H9 (cell line): ENCODE results near the gene ICOSLG. TPM values are rescaled to one million over a fixed set of nuclear protein-coding genes. Genes with fewer than 3 reads are reported as not detected.
"Not testable (repeated sequence)": the region's sequence is repeated elsewhere in the genome, so short reads cannot be mapped to it uniquely, and the experiment has no call there.

Experiments
- DNase-seq: peaks from one replicate; pipeline ENCODE4 v3.0.0-alpha.2; 2017
- H2AFZ ChIP-seq: one replicate; pipeline ENCODE4 v1.6.1; 2013; ENCODE audit warnings: mild to moderate bottlenecking, low read length, control low read depth, moderate library complexity
- H2AK5ac ChIP-seq: 2 replicates; pipeline ENCODE4 v1.6.1; 2013; ENCODE audit warnings: low read length, control low read depth, mixed read lengths; ENCODE audit not compliant: insufficient read length
- H2BK120ac ChIP-seq: one replicate; pipeline ENCODE4 v1.6.1; 2013; ENCODE audit warnings: low read depth, mild to moderate bottlenecking, low read length, control low read depth, inconsistent platforms; ENCODE audit not compliant: poor library complexity, severe bottlenecking
- H2BK12ac ChIP-seq: 2 replicates; pipeline ENCODE4 v1.6.1; 2013; ENCODE audit warnings: low read length, control low read depth, mixed read lengths, low read depth; ENCODE audit not compliant: insufficient read length
- H2BK15ac ChIP-seq: 2 replicates; pipeline ENCODE4 v1.6.1; 2013; ENCODE audit warnings: low read depth, low read length, control low read depth
- H2BK20ac ChIP-seq: one replicate; pipeline ENCODE4 v1.6.1; 2013; ENCODE audit warnings: low read depth, mild to moderate bottlenecking, low read length, control low read depth, inconsistent platforms; ENCODE audit not compliant: poor library complexity, severe bottlenecking
- H2BK5ac ChIP-seq: 2 replicates; pipeline ENCODE4 v1.6.1; 2013; ENCODE audit warnings: low read length, control low read depth, mixed read lengths; ENCODE audit not compliant: insufficient read length
- H3K14ac ChIP-seq: 2 replicates; pipeline ENCODE4 v1.6.1; 2013; ENCODE audit warnings: low read length, control low read depth; ENCODE audit not compliant: insufficient read depth
- H3K18ac ChIP-seq: 2 replicates; pipeline ENCODE4 v1.6.1; 2013; ENCODE audit warnings: low read depth, mild to moderate bottlenecking, mixed read lengths, low read length, control low read depth; ENCODE audit not compliant: insufficient read length
- H3K23ac ChIP-seq: 2 replicates; pipeline ENCODE4 v1.6.1; 2013; ENCODE audit warnings: low read length, control low read depth, mixed read lengths, low read depth; ENCODE audit not compliant: insufficient read length
- H3K23me2 ChIP-seq: 2 replicates; pipeline ENCODE4 v1.6.1; 2013; ENCODE audit warnings: low read depth, mild to moderate bottlenecking, mixed read lengths, low read length, control low read depth; ENCODE audit not compliant: insufficient read length, poor library complexity, severe bottlenecking
- H3K27ac ChIP-seq: 2 replicates; pipeline ENCODE4 v1.5.1; 2013; ENCODE audit warnings: low read length, control low read depth, mixed read lengths, low read depth; ENCODE audit not compliant: insufficient read length
- H3K27me3 ChIP-seq: 2 replicates; pipeline ENCODE4 v1.6.1; 2013; ENCODE audit warnings: low read length, control low read depth, inconsistent platforms; ENCODE audit not compliant: insufficient read depth
- H3K4ac ChIP-seq: 2 replicates; pipeline ENCODE4 v1.6.1; 2013; ENCODE audit warnings: low read depth, mild to moderate bottlenecking, control low read depth, inconsistent platforms, low read length, moderate library complexity
- H3K4me1 ChIP-seq: 2 replicates; pipeline ENCODE4 v1.6.1; 2013; ENCODE audit warnings: low read length, control low read depth, inconsistent platforms; ENCODE audit not compliant: insufficient read depth
- H3K4me2 ChIP-seq: 2 replicates; pipeline ENCODE4 v1.6.1; 2013; ENCODE audit warnings: low read length, control low read depth, mixed read lengths; ENCODE audit not compliant: insufficient read length, insufficient read depth
- H3K56ac ChIP-seq: 2 replicates; pipeline ENCODE4 v1.6.1; 2013; ENCODE audit warnings: low read depth, mild to moderate bottlenecking, mixed read lengths, low read length, control low read depth; ENCODE audit not compliant: insufficient read length
- H3K79me1 ChIP-seq: 2 replicates; pipeline ENCODE4 v1.6.1; 2013; ENCODE audit warnings: low read depth, mild to moderate bottlenecking, moderate library complexity, low read length, control low read depth, inconsistent platforms; ENCODE audit not compliant: insufficient read depth, poor library complexity, severe bottlenecking
- H3K79me2 ChIP-seq: 2 replicates; pipeline ENCODE4 v1.6.1; 2013; ENCODE audit warnings: low read length, control low read depth, inconsistent platforms; ENCODE audit not compliant: insufficient read depth
- H3K9ac ChIP-seq: 2 replicates; pipeline ENCODE4 v1.6.1; 2013; ENCODE audit warnings: low read length, control low read depth, mixed read lengths; ENCODE audit not compliant: insufficient read length; ENCODE audit errors: extremely low read depth
- H3K9me3 ChIP-seq: one replicate; pipeline ENCODE4 v1.6.1; 2013; ENCODE audit warnings: low read depth, low read length, inconsistent platforms; ENCODE audit not compliant: control insufficient read depth
- H3T11ph ChIP-seq: one replicate; pipeline ENCODE4 v1.6.1; 2013; ENCODE audit warnings: mild to moderate bottlenecking, low read length, control low read depth, inconsistent platforms
- H4K20me1 ChIP-seq: one replicate; pipeline ENCODE4 v1.6.1; 2013; ENCODE audit not compliant: control insufficient read depth, insufficient read length, insufficient read depth
- H4K5ac ChIP-seq: 2 replicates; pipeline ENCODE4 v1.6.1; 2013; ENCODE audit warnings: low read depth, mild to moderate bottlenecking, mixed read lengths, low read length, control low read depth; ENCODE audit not compliant: insufficient read length
- H4K8ac ChIP-seq: replicated peaks from 2 replicates; pipeline ENCODE4 v1.6.1; 2013; ENCODE audit warnings: low read length, control low read depth, mixed read lengths, low read depth; ENCODE audit not compliant: insufficient read length
- H4K91ac ChIP-seq: 2 replicates; pipeline ENCODE4 v1.6.1; 2013; ENCODE audit warnings: low read depth, mild to moderate bottlenecking, moderate library complexity, mixed read lengths, low read length, control low read depth; ENCODE audit not compliant: insufficient read length
- H3K27ac Mint-ChIP-seq, 3 experiments: 2 replicates in 2 of 3; 3 replicates in 1 of 3; pipeline ENCODE4 v1.8.0; 2020 to 2021; ENCODE audit warnings: mixed read lengths in 3 of 3, mild to moderate bottlenecking in 1 of 3, moderate library complexity in 1 of 3
- H3K27me3 Mint-ChIP-seq: 2 replicates; pipeline ENCODE4 v1.8.0; 2021; ENCODE audit warnings: low read depth, mild to moderate bottlenecking, moderate library complexity, mixed read lengths
- H3K36me3 Mint-ChIP-seq, 3 experiments: 2 replicates in 2 of 3; 3 replicates in 1 of 3; pipeline ENCODE4 v1.8.0; 2020 to 2021; ENCODE audit warnings: low read depth in 3 of 3, mixed read lengths in 3 of 3; ENCODE audit not compliant: insufficient read depth in 1 of 3
- H3K4me1 Mint-ChIP-seq, 2 experiments: 2 replicates each; pipeline ENCODE4 v1.8.0; 2020; ENCODE audit warnings: mixed read lengths in 2 of 2
- H3K4me3 Mint-ChIP-seq, 2 experiments: 2 replicates in 1 of 2; 3 replicates in 1 of 2; pipeline ENCODE4 v1.8.0; 2020 to 2021; ENCODE audit warnings: mild to moderate bottlenecking in 2 of 2, mixed read lengths in 2 of 2, moderate library complexity in 1 of 2
- H3K9me3 Mint-ChIP-seq, 2 experiments: 2 replicates in 1 of 2; 3 replicates in 1 of 2; pipeline ENCODE4 v1.8.0; 2020; ENCODE audit warnings: mild to moderate bottlenecking in 2 of 2, mixed read lengths in 2 of 2, moderate library complexity in 1 of 2
- WGBS: extraction: QIAGEN DNeasy Blood & Tissue Kit; methylation state at CpG from one replicate; pipeline ENCODE4 v1.1.7; 2013; ENCODE audit warnings: missing lambda C conversion rate, low lambda C conversion rate, mixed read lengths; ENCODE audit not compliant: insufficient read length; ENCODE audit errors: extremely low coverage; 5-methylcytosine and 5-hydroxymethylcytosine counted together
- total RNA-seq: library from RNA; stranded (reverse); gene quantifications from 2 replicates; pipeline ENCODE4 v1.2.1, GENCODE V29; 2021

The ICOSLG gene
- total RNA-seq, 1 experiment from 2014 or later: 6.8 TPM

DNA sequence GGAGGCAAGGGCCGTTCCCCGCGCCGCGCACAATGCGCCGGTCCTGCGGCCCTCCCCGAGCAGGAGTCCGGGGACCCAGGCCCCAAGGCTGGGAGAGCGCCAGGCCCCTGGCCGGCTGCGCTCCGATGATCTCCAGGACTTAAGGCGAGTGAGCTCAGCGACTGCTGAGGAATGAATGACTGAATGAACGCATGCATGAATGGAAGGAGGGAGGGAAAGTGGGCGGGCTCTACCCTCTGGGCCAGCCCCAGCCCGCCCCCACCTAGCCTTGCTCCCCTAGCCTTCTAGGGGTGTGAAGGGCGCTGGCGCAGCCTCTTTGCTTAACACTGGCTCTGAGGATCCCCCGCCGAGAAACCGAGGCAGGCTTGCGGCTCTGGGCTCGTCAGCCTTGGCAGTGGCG lies 538 bp upstream of the ICOSLG start:
- H2BK20ac ChIP-seq, H3K9ac ChIP-seq, H2BK5ac ChIP-seq, H3K18ac ChIP-seq, H3K4me3 Mint-ChIP-seq, H3K23ac ChIP-seq, H2BK120ac ChIP-seq, H3K9me3 ChIP-seq, H4K8ac ChIP-seq, H3K23me2 ChIP-seq, H4K20me1 ChIP-seq, H2AK5ac ChIP-seq, H3K56ac ChIP-seq, H3K4me1 Mint-ChIP-seq, H3K4ac ChIP-seq, DNase-seq, H3K79me1 ChIP-seq, H2BK15ac ChIP-seq, H3K27me3 ChIP-seq, H4K5ac ChIP-seq, H3K79me2 ChIP-seq, H3K4me1 ChIP-seq, H3T11ph ChIP-seq, H3K4me2 ChIP-seq, H3K14ac ChIP-seq, H3K27ac ChIP-seq, H3K27me3 Mint-ChIP-seq, H3K36me3 Mint-ChIP-seq, H3K27ac Mint-ChIP-seq, H2AFZ ChIP-seq, H3K9me3 Mint-ChIP-seq, H4K91ac ChIP-seq, H2BK12ac ChIP-seq: not testable (repeated sequence)
- WGBS: no CpG with 5 or more reads among the region's 27 CpGs

DNA sequence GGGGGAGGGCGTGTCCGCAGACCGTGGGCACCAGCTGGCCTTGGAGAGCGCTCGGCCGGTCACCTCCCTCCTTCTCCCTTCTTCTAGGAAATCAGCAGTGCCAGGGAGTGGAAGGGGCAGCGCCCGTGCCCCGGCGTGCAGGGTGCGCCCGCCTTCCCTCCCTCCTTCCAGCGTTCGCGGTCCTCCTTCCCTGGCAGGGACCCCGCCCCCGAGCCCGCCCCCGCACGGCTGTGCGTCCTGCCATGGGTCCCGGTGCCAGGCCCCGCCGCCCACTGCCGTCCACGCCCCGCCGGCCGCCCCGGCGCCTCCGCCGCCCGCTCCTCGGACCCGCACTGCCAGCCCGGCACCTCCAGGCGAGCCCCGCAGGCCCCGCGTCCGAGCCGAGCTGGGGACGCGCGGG lies 390 bp downstream of the ICOSLG start:
- H3K27me3 ChIP-seq, H4K5ac ChIP-seq, H3K9me3 Mint-ChIP-seq, H3T11ph ChIP-seq, H3K79me1 ChIP-seq, H2BK12ac ChIP-seq, H2BK15ac ChIP-seq, H3K23me2 ChIP-seq, H2AFZ ChIP-seq, H2BK5ac ChIP-seq, H3K23ac ChIP-seq, H3K4me3 Mint-ChIP-seq, H3K9ac ChIP-seq, H3K14ac ChIP-seq, H3K36me3 Mint-ChIP-seq, H3K4ac ChIP-seq, H4K8ac ChIP-seq, H3K9me3 ChIP-seq, H3K18ac ChIP-seq, H2BK20ac ChIP-seq, DNase-seq, H4K20me1 ChIP-seq, H3K27me3 Mint-ChIP-seq, H2BK120ac ChIP-seq, H3K56ac ChIP-seq, H3K27ac ChIP-seq, H3K4me1 ChIP-seq, H3K27ac Mint-ChIP-seq, H2AK5ac ChIP-seq, H4K91ac ChIP-seq, H3K4me2 ChIP-seq, H3K4me1 Mint-ChIP-seq, H3K79me2 ChIP-seq: not testable (repeated sequence)
- no CpG with 5 or more reads among the region's 46 CpGs for WGBS
